Hindlimb muscle (tissue), 1 donor: Measurements from ENCODE around the gene GRIP2. TPM values are rescaled to one million over a fixed set of nuclear protein-coding genes. Genes with fewer than 3 reads are reported as not detected.
A peak's percentile ranks its signal among the peaks of the same experiment; 100 is the strongest.

Experiments used
- DNase-seq: peaks from one replicate; pipeline ENCODE4 v3.0.0-alpha.2; 2013
- polyA plus RNA-seq: library from polyadenylated mRNA; unstranded; fragments of 120-200 nt; gene quantifications from one replicate; pipeline ENCODE4 v1.2.1, GENCODE V29; 2013; ENCODE audit not compliant: insufficient read length

GRIP2 gene
- polyA plus RNA-seq, 1 donor = 30.7 TPM

- no peak for DNase-seq
Observed at GRCh38 chr3:14538451-14539088, 1.6 kb downstream of the GRIP2 start.

GRCh38 chr3:14537590-14538450 lies 2.3 kb downstream of the GRIP2 start:
- no peak for DNase-seq

GRCh38 chr3:14536837-14537589 lies 3.1 kb downstream of the GRIP2 start:
- DNase-seq = no peak

GRCh38 chr3:14536055-14536815 lies 3.9 kb downstream of the GRIP2 start:
- no peak for DNase-seq

- no peak for DNase-seq
Observed at GRCh38 chr3:14535616-14536015, 4.5 kb downstream of the GRIP2 start.

GRCh38 chr3:14534516-14535191 lies 5.5 kb downstream of the GRIP2 start:
- DNase-seq = no peak

GRCh38 chr3:14533457-14533958 lies 6.6 kb downstream of the GRIP2 start:
- DNase-seq = no peak

GRCh38 chr3:14532691-14533456 lies 7.3 kb downstream of the GRIP2 start:
- DNase-seq = no peak

- DNase-seq = no peak
Observed at GRCh38 chr3:14531856-14532395, 8.2 kb downstream of the GRIP2 start.

GRCh38 chr3:14528081-14528480 lies 12.1 kb downstream of the GRIP2 start:
- DNase-seq = no peak

GRCh38 chr3:14525685-14526631 lies 14.2 kb downstream of the GRIP2 start:
- peak; percentile 63 for DNase-seq

- no peak for DNase-seq
Observed at GRCh38 chr3:14524920-14525660, 15.1 kb downstream of the GRIP2 start.

- no peak for DNase-seq
Observed at GRCh38 chr3:14524311-14524711, 15.8 kb downstream of the GRIP2 start.

GRCh38 chr3:14523792-14524191 lies 16.4 kb downstream of the GRIP2 start:
- DNase-seq = no peak

GRCh38 chr3:14522768-14523167 lies 17.4 kb downstream of the GRIP2 start:
- DNase-seq = no peak

GRCh38 chr3:14522129-14522691 lies 17.9 kb downstream of the GRIP2 start:
- no peak for DNase-seq

- DNase-seq = no peak
Observed at GRCh38 chr3:14521611-14522010, 18.5 kb downstream of the GRIP2 start.

GRCh38 chr3:14520967-14521366 lies 19.2 kb downstream of the GRIP2 start:
- no peak for DNase-seq
